PFSK-1 (cell line): Measurements from ENCODE around the gene PAPSS1.

ENCODE experiments used
- FOXP2 ChIP-seq: optimal IDR thresholded peaks from 2 replicates; pipeline ENCODE3; 2011; ENCODE audit warnings: borderline replicate concordance, control low read depth, inconsistent platforms; ENCODE audit not compliant: insufficient read depth; ENCODE audit errors: extremely low read length, extremely low read depth
- POLR2AphosphoS5 ChIP-seq: IDR thresholded peaks from 2 replicates; pipeline ENCODE4 v1.6.1; 2012; ENCODE audit warnings: low read depth, mild to moderate bottlenecking, control low read depth, low read length, moderate library complexity
- REST ChIP-seq, 2 experiments: IDR thresholded peaks; 2 replicates each; pipeline versions ENCODE4 v1.6.1 to v1.8.0; 2011 to 2012; ENCODE audit warnings: low read depth in 2 of 2, low read length in 2 of 2, control low read depth in 1 of 2, inconsistent platforms in 1 of 2, mild to moderate bottlenecking in 1 of 2, moderate library complexity in 1 of 2; ENCODE audit not compliant: insufficient read depth in 1 of 2
- SIN3A ChIP-seq: IDR thresholded peaks from 2 replicates; pipeline ENCODE4 v1.6.1; 2012; ENCODE audit warnings: mild to moderate bottlenecking, low read length, moderate library complexity, borderline replicate concordance; ENCODE audit not compliant: insufficient read depth
- TAF1 ChIP-seq: IDR thresholded peaks from 2 replicates; pipeline ENCODE4 v1.6.1; 2012; ENCODE audit warnings: low read length, control low read depth, borderline replicate concordance; ENCODE audit not compliant: insufficient read depth

PAPSS1 gene

GRCh38 chr4:107640878-107641277, 79.2 kb downstream of the PAPSS1 start:
- TF ChIP-seq SIN3A (no peak), FOXP2 (no peak)

GRCh38 chr4:107640197-107640596, 79.8 kb downstream of the PAPSS1 start:
- TF ChIP-seq SIN3A (no peak), REST (IDR thresholded peaks at IDR 0.05; ENCODE audit: insufficient read depth in 1 of 2, low read depth in 2 of 2, low read length in 2 of 2) (no peak), TAF1 (no peak), POLR2AphosphoS5 (no peak), FOXP2 (no peak)

DNA sequence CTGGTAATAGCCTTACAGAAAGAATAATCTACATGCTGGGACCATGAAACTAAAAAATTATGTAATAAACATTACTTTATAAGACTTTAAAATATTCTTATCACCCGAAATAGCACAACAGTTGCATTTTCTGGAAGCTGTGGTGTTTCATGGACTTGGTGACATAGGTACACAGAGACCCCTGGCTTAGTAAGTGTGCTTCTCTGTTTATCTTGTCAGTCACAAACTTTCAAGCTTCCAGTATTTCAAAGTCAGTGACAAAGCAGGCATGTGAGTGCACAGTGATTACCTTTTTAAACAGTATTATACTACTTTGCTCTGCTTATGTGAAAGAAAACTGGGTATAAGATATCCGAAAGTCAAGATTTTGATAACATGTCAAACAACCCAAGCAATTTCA, 84.3 kb downstream of the PAPSS1 start:
- TF ChIP-seq POLR2AphosphoS5 (no peak), SIN3A (no peak), TAF1 (no peak), REST (IDR thresholded peaks at IDR 0.05; ENCODE audit: insufficient read depth in 1 of 2, low read depth in 2 of 2, low read length in 2 of 2) (no peak), FOXP2 (no peak)

DNA sequence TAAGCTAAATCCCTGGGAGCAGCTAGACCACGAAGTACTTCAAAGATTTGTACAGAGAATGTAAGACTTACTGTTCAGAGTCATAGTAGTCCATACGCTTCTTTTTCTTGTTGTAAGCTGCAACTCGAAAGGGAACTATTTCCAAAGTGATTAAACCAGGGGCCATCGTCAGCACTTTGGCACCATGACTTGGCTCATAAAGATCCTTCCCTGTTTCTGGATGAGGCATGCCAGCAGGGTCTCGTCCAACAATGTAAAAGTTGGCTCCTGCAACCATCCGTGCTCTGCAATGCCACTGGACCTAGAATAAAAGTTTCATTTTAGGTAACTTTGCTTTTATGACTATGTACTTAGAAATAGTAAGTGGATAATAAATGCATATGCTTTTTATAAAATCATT, 88.5 kb downstream of the PAPSS1 start:
- no peak for TF ChIP-seq REST (IDR thresholded peaks at IDR 0.05; ENCODE audit: insufficient read depth in 1 of 2, low read depth in 2 of 2, low read length in 2 of 2)
- TF ChIP-seq FOXP2: no peak
- no peak for TF ChIP-seq POLR2AphosphoS5
- no peak for TF ChIP-seq TAF1
- TF ChIP-seq SIN3A: no peak

DNA sequence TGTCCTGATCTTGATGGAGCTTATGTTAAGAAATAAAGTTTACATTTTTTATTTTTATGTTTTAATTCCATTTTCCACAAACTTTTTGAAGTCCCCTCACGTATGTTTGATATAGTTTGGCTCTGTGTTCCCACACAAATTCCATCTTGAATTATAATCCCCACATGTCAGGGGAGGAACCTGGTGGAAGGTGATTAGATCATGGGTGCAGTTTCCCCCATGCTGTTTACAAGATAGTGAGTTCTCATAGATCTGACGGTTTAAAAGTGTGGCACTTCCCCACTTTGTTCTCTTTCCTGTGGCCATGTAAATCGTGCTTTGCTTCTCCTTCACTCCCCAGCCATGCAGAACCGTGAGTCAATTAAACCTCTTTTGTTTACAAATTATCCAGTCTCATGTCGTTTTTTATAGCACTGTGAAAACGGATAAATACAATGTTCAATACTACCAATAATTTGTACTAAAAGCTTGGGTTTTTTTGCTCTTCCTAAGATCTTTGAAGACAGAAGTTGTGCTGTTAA, 89.8 kb downstream of the PAPSS1 start:
- no peak for TF ChIP-seq SIN3A
- no peak for TF ChIP-seq REST (IDR thresholded peaks at IDR 0.05; ENCODE audit: insufficient read depth in 1 of 2, low read depth in 2 of 2, low read length in 2 of 2)
- no peak for TF ChIP-seq POLR2AphosphoS5
- TF ChIP-seq TAF1: no peak
- TF ChIP-seq FOXP2: no peak
